Activated CD8-positive, alpha-beta T cell treated with anti-CD3 and anti-CD28 coated beads for 36 hours (primary cell): ENCODE results near the gene SLC16A8. TPM values are rescaled to one million over a fixed set of nuclear protein-coding genes. Genes with fewer than 3 reads are reported as not detected.

Source experiments
- ATAC-seq: fragments of 200-7000 bp; cut with Tn5 transposase; one replicate; pipeline ENCODE4 v1.10.0; 2021; ENCODE audit warnings: mild to moderate bottlenecking, moderate library complexity
- CTCF ChIA-PET: fragments of 350-600 bp; sonication (Branson Sonifier 250); formaldehyde crosslinking; loops from one replicate; lab custom pipeline; 2021; ENCODE audit warnings: antibody characterized with exemption; lab: Charles Lee
- POLR2A ChIA-PET: fragments of 350-600 bp; sonication (Branson Sonifier 250); formaldehyde crosslinking; loops from one replicate; lab custom pipeline; 2021; ENCODE audit warnings: antibody characterized with exemption; lab: Charles Lee
- DNase-seq: peaks from one replicate; pipeline ENCODE4 v3.0.0-alpha.2; 2020
- H3K27ac Mint-ChIP-seq: one replicate; pipeline ENCODE4 v1.8.0; 2021; ENCODE audit warnings: mild to moderate bottlenecking, mixed read lengths
- H3K27me3 Mint-ChIP-seq: one replicate; pipeline ENCODE4 v1.8.0; 2021; ENCODE audit warnings: mixed read lengths
- H3K36me3 Mint-ChIP-seq: one replicate; pipeline ENCODE4 v1.8.0; 2021; ENCODE audit warnings: low read depth, mixed read lengths
- H3K4me1 Mint-ChIP-seq: one replicate; pipeline ENCODE4 v1.8.0; 2021; ENCODE audit warnings: low read depth, mixed read lengths
- H3K4me3 Mint-ChIP-seq: one replicate; pipeline ENCODE4 v1.8.0; 2021; ENCODE audit warnings: mild to moderate bottlenecking, moderate library complexity, mixed read lengths
- H3K9me3 Mint-ChIP-seq: one replicate; pipeline ENCODE4 v1.8.0; 2021; ENCODE audit warnings: mixed read lengths
- CTCF ChIP-seq: fragments of 200-600 bp; IDR thresholded peaks from one replicate; pipeline ENCODE4 v1.8.0; 2022; ENCODE audit warnings: antibody characterized with exemption, mild to moderate bottlenecking
- intact Hi-C: fragments of 100-400 bp; cut with micrococcal nuclease; formaldehyde crosslinking; loops from one replicate; pipeline ENCODE4 v1.10.0; 2022
- total RNA-seq, 2 experiments: library from RNA; stranded (reverse); gene quantifications; one replicate each; pipeline ENCODE4 v1.2.3, GENCODE V29; 2021

The SLC16A8 gene
- total RNA-seq, 2 experiments from 2014 or later, result not detected

- Mint-ChIP-seq H3K27me3 (no peaks in the 10 kb centered on the region), H3K4me1 (peaks cover 2% of the 10 kb centered on the region), H3K9me3 (no peaks in the 10 kb centered on the region), H3K36me3 (peaks cover 2% of the 10 kb centered on the region), H3K27ac (no peak overlapping the region), H3K4me3 (no peak overlapping the region)
- DNase-seq (no peak), ATAC-seq (no peak)
- intact Hi-C loops, result no loop called here
- ChIA-PET CTCF (interaction anchor here (0.6 to 3.9 kb wide), 3 partner anchors 13 to 118 kb away, joined by 3 to 23 read pairs (median 4); no protein-coding TSS in a partner anchor), POLR2A (no interaction called here)
- TF ChIP-seq CTCF, result no peak
These were observed 28.0 kb upstream of the SLC16A8 start for GRCh38 chr22:38111925-38112355.

- ChIA-PET CTCF (interaction anchor here (0.6 to 1.2 kb wide), 3 partner anchors 11 to 119 kb away, joined by 3 to 4 read pairs (median 3); no protein-coding TSS in a partner anchor), POLR2A (no interaction called here)
- TF ChIP-seq CTCF, result no peak
- H3K27ac Mint-ChIP-seq, result no peak overlapping the region
- ATAC-seq (no peak), DNase-seq (no peak)
- no peak overlapping the region for H3K4me3 Mint-ChIP-seq
- intact Hi-C loops, result no loop called here
- no peaks in the 10 kb centered on the region for H3K27me3 Mint-ChIP-seq
- H3K9me3 Mint-ChIP-seq, result no peaks in the 10 kb centered on the region
- peaks cover 2% of the 10 kb centered on the region for H3K36me3 Mint-ChIP-seq
- peaks cover 2% of the 10 kb centered on the region for H3K4me1 Mint-ChIP-seq
These were observed 27.2 kb upstream of the SLC16A8 start for GRCh38 chr22:38110863-38111852.

GRCh38 chr22:38110008-38110862 is 26.3 kb upstream of the SLC16A8 start, which contains the start of gene BAIAP2L2:
Gene BAIAP2L2 (minus strand): TSS chr22:38110684. CDS start chr22:38110525, 159 bp downstream.
- Mint-ChIP-seq H3K4me3 (no peak within 1 kb of the TSS), H3K27ac (peak within 1 kb of the TSS; percentile 64), H3K27me3 (no peaks in the 10 kb centered on the region), H3K9me3 (no peaks in the 10 kb centered on the region), H3K4me1 (peaks cover 2% of the 10 kb centered on the region), H3K36me3 (peaks cover 2% of the 10 kb centered on the region)
- no peak for TF ChIP-seq CTCF
- intact Hi-C loops, result no loop called here
- DNase-seq (no peak), ATAC-seq (no peak)
- ChIA-PET CTCF (interaction anchor here (0.9 kb wide), 1 partner anchor 10 kb away, joined by 3 read pairs; no protein-coding TSS in a partner anchor), POLR2A (interaction anchor here (1.0 kb wide), 1 partner anchor 9 kb away, joined by 4 read pairs; no protein-coding TSS in a partner anchor)

GRCh38 chr22:38109371-38110001 is 25.5 kb upstream of the SLC16A8 start:
- DNase-seq (peak; percentile 34), ATAC-seq (peak; percentile 26)
- Mint-ChIP-seq H3K36me3 (peaks cover 2% of the 10 kb centered on the region), H3K27ac (peak overlapping the region; percentile 64), H3K4me1 (peaks cover 7% of the 10 kb centered on the region), H3K9me3 (no peaks in the 10 kb centered on the region), H3K4me3 (no peak overlapping the region), H3K27me3 (no peaks in the 10 kb centered on the region)
- TF ChIP-seq CTCF, result no peak
- intact Hi-C loops, result no loop called here
- ChIA-PET CTCF (interaction anchor here (0.7 kb wide), 1 partner anchor 9 kb away, joined by 3 read pairs; no protein-coding TSS in a partner anchor), POLR2A (interaction anchor here (1.0 kb wide), 1 partner anchor 9 kb away, joined by 4 read pairs; no protein-coding TSS in a partner anchor)
